ENCODE results near the gene UNC93A.
"Not testable (repeated sequence)": the region's sequence is repeated elsewhere in the genome, so short reads cannot be mapped to it uniquely, and the experiment has no call there.

Gene UNC93A

DNA sequence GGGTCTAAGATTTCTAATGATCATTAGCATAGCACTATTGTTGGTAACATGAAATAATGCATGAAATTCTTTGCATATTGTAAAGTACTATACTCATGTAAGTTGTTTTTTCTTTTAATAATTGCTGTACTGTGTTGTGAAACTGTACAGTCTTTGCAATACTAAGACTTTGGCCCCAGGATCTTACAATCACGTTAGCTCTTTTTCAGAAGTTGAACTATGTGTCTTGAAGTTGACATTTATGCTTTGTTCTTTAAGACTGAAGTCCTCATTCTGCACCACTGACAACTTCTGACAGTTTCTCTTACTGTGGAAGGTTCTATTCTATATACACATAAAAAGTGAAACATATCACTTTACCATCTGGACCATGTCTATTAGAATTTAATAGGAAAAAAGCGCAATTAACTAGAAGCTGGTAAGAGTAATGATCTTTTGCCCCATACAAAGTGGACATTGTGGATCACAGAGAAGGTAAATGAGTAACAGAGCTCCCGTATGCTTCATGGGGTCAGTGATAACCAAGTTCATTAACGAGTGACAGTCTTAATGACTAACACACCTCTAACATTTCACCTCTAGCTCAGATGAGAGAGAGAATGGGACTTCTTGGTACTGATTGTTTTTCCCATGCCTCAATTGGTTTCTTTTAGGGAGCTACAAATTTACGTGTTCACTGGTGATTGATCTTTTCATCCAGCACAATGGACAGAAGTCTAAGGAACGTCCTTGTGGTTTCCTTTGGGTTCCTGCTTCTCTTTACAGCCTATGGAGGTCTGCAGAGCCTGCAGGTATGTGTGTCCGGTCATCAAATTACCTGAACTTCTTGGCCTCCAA, at the start of gene UNC93A:
TSS of gene UNC93A (plus strand) at position 530 of the 837 bp plus-strand sequence. CDS start at position 705, 175 bp downstream.
- DNase-seq: no peak

DNA sequence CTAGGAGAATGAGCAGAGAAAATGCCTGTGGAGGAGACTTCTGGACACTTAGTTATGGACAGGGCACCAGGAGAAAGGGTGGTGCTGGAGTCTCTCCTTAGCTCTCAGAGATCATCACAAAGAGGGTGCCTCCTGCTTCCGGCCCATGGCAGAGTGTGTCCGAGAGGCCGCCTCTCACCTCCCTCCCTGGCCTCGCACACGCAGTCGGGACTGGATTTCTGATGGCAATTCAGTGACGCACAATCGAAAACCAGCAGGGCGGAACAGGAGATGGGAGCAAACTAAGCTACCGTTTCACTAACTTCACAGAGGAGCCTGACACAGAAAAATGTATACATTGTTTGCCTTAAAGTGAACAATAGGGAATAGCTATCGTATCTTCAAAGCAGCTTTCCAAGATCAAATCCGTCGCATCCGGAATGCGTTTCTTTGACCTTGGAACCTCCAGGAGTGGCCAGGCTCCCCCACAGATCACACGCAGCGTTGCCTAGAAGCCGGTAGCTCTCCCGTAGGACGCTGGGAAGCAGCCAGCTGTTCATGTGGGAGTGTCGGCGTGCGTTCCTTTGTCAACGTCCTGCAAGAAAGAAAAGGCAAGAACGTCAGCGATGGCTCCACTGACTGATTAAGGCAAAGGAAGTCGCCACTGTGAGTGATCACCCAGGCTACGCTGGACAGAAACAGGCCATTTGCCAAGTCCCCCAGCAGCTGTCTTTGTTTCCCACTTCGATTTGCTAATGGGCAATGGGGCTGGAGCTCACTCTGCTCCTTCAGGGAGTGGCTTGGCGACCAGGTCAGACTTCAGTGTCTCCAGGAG, 49.6 kb upstream of the UNC93A start:
- not testable (repeated sequence) for DNase-seq

DNA sequence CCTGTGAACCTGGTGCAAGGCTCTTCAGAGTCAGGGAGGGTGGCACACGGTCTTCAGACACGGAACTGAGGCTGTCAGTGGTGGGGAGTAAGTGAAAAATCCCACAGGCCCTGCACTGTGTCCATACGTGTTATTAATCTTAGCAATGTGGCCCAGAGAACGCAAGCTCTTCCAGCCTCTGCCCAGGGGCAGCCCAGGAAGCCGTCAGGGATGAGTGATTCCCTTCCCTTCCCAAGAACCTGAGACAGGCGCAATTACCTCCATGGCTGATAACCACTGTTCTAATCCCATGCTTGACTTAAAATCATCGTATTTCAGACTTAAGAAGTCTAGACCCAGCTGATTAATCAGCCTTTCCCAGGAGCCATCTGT, 49.0 kb upstream of the UNC93A start:
- DNase-seq: not testable (repeated sequence)

DNA sequence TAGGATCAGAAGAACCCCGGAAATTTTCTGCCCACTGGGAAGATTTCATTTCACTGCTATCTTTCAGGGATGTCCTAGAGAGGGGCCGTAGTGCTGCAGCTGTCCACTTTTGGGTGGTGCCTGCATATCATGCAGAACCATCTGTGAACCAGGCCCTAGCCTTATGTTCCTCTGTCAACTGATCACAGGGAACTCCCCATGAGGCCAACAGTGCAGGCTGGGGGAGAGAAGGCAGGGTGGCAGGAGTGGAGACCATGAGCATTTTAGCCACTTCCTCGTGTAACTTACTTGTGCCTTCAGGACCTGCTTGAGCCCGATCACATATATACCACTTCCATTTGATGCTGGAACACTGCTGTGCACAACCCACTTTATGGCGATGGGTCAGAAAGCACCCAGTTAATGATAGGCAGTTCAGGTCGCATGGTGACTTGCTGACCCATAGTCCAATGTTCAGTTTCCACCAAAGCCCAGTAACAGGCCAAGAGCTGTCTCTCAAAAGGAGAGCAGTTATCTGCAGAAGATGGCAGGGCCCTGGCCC, 48.5 kb upstream of the UNC93A start:
- DNase-seq: not testable (repeated sequence)

DNA sequence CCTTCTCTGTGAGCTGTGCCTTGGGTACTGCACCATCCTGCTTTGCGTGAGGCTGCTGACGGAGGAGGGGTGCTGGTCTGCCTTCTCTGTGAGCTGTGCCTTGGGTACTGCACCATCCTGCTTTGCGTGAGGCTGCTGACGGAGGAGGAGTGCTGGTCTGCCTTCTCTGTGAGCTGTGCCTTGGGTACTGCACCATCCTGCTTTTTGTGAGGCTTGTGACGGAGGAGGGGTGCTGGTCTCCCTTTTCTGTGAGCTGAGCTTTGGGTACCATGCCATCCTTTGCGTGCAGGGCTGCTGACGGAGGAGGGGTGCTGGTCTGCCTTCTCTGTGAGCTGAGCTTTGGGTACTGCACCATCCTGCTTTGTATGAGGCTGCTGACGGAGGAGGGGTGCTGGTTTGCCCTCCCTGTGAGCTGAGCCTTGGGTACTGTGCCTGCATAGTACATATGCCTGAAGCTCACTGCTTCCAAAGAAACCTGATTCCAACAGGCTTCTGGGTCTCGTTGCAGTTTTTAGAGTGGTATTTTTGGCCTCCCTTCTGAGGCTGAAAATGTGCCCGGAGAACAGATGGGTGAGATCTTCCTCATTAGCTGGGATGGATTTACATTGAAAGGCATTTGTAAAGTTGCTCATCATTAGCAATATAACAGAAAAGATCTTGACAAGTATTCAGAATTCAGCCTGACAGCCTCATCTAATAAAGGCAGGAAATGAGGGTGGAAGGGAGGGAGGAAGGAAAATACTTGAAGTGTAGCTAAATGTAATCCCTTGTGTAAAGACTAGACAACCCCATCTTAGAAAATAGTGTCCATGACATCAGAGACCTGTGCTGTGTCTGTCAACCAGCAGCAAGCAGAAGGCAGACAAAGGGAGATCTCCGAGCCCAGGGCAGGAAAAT, 46.8 kb upstream of the UNC93A start:
- DNase-seq: no peak

DNA sequence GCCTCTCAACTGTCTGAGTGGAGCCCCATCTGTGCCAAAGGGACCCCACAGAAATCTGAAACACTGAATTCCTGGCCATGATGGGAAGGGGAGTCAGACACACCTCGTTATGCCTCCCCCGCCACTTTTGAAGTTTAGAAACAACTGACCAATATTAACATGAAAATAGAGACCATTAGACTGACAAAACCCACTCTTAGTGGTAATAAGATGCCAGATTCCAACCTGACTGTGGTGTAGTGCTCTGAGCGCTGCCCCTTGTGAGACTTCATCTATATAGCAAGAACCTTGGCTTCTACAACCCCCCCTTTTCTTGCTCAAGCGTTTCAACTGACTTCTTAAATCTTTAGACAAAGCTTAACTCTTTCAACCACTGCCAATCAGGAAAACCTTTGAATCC, 46.1 kb upstream of the UNC93A start:
- DNase-seq: no peak

DNA sequence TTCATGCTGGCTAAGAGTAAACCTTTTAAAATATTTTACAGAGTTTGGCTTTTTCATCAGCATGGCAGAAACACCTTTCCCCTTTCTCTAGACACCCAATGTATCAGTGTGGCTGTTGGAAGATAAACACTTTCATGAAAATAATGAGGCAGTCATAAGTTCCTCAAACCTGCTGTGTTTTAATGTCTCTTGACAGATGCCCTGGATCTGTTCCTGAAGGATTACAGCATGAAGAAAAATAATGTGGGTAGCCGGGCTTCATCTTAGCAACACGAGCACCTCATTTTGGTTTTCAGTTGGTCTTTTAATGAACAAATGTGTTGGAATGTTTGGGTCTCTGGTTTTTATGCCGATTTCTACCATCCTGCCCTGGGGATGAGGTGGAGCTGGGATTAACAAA, 45.5 kb upstream of the UNC93A start:
- no peak for DNase-seq

DNA sequence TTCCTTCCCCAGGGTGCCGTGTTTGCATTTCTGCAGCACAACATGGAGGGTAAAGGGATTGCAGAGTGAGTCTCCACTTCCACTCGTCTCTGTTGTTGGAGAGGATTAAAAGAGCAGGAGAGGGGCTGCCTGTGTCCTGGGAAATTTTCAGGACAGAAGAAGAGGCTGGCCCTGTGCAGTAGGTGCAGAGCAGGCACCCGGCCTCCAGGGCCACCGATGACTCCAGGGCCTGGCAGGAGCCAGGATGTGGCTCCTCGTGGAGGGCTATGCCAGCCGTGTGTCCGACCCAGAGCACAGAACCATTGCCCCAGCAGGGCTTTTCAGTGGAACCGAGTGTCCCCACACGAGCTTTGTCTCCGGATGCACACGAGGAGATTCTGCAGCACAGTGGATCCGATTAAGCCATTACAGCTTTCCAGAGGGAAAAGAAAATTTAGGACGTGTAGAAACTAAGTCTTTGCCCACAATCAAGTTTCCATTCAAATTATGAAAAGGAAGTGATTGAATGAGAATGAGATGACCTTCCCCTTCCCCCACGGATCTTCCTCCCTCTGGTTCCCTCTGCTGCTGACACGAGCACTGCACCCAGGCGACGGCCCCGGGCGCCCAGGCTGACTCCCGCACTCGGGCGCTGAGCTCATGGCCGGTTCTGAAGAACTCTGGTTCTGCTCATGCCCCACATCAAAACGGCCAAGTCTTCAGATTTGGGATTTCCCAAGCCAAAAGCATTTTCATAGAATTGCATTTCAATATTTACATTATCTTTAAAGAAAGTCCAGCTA, 43.1 kb upstream of the UNC93A start:
- DNase-seq: no peak

DNA sequence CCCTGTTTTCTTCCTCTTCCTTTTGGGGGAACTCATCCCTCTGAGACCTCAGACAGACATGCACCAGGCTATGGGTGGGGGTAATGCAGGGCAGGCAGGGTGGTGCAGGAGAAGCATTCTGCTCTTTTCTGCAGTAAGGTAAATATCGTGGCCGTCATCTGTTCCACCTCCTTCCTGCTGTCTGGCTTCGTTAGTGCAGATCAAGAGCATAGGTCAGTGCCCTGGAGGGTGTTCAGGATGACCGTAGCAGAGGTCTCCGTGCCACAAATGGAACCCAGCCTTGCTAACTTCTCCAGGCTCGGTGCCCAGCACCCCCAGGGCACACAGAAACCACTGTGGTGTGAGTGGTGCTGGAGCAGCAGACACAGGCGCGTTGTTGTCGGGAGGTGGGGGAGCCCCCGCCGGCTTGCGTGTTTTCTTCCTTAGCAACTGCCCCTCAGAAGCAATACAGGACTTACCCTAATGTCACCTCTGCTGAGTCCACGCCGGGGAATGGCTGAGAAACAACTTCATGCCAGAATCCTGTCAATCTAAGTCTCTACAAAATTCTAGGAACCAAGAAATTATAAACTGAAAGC, 42.1 kb upstream of the UNC93A start:
- not testable (repeated sequence) for DNase-seq

DNA sequence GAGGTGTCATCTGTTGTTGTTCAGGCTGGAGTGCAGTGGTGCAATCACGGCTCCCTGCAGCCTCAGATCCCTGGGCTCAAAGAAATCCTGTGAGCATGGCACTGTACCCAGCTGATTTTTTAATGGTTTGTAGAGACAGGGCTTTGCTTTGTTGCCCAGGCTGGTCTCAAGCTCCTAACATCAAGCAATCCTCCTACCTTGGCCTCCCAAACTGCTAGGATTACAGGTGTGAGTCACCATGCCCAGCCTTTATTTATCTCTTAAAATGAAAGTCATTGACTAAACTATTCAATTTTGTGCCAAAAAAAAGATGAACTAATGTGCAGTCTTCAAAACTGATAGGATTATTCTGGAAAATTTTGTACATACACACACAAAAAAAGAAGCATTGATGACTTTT, 38.8 kb upstream of the UNC93A start:
- DNase-seq: no peak

DNA sequence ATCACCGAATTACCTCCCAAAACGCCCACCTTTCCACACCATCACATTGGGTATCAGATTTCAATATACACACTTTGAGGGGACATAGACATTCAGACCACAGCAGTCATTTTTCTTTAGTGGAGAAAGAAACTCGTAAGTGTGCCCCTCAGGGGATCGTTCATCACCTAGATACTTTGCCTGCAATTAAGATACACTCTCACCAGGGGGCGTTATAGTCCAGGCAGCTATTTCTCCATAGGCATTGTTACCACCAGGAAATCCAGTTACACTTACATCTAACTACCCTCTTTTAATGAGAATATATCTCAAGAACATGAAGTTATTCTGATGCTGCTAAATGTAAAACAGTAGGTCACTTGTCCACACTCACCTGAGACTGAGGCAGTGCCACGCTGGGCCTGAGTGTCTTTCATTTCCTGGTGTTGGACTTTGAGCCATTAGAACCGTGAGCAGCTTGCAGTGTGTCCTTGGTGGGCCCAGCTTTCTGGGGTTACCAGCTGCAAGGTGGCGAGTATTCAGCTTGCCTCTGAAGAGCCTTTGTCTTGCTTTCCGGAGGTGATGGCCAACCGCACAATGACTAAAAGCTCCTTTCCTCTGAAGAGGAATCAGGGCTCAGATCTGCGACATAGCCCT, 35.1 kb upstream of the UNC93A start:
- no peak for DNase-seq

DNA sequence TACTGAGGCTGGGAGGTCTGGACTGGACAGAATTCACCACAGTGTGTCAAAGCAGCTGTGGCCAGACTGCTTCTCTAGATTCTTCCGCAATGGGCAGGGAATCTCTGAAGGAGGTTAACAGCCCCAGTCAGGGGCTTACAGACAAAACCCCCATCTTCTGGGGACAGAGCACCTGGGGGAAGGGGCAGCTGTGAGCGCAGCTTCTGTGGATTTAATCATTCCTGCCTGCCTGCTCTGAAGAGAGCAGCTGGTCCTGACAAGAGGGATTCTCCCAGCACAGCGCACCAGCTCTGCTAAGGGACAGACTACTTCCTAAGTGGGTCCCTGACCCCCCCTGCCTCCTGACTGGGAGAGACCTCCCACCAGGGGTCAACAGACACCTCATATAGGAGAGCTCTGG, 32.5 kb upstream of the UNC93A start:
- no peak for DNase-seq

DNA sequence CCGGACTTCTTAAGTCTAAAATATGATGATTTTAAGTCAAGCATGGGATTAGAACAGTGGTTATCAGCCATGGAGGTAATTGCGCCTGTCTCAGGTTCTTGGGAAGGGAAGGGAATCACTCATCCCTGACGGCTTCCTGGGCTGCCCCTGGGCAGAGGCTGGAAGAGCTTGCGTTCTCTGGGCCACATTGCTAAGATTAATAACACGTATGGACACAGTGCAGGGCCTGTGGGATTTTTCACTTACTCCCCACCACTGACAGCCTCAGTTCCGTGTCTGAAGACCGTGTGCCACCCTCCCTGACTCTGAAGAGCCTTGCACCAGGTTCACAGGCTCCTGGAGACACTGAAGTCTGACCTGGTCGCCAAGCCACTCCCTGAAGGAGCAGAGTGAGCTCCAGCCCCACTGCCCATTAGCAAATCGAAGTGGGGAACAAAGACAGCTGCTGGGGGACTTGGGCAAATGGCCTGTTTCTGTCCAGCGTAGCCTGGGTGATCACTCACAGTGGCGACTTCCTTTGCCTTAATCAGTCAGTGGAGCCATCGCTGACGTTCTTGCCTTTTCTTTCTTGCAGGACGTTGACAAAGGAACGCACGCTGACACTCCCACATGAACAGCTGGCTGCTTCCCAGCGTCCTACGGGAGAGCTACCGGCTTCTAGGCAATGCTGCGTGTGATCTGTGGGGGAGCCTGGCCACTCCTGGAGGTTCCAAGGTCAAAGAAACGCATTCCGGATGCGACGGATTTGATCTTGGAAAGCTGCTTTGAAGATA, 24.9 kb upstream of the UNC93A start:
- not testable (repeated sequence) for DNase-seq

DNA sequence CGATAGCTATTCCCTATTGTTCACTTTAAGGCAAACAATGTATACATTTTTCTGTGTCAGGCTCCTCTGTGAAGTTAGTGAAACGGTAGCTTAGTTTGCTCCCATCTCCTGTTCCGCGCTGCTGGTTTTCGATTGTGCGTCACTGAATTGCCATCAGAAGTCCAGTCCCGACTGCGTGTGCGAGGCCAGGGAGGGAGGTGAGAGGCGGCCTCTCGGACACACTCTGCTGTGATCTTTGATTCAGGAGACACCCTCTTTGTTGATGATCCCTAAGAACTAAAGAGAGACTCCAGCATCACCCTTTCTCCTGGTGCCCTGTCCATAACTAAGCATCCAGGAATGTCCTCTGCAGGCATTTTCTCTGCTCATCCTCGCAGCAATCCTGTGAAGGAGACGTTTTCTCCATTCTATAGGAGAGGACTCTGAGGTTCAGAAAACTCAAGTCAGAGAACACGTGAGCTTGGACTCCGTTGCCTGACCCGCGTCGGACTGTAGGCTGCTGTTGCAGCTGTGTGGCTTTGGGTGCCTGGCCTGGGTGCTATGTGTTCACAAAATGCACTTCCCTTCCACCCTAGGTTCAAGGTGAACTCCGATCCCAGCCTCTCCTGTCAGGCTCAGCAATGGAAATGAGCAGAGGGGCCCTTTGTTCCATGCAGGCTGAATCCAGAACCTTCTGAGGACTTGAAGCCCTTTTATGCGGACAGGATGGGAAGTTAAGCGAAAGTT, 24.1 kb upstream of the UNC93A start:
- no peak for DNase-seq

DNA sequence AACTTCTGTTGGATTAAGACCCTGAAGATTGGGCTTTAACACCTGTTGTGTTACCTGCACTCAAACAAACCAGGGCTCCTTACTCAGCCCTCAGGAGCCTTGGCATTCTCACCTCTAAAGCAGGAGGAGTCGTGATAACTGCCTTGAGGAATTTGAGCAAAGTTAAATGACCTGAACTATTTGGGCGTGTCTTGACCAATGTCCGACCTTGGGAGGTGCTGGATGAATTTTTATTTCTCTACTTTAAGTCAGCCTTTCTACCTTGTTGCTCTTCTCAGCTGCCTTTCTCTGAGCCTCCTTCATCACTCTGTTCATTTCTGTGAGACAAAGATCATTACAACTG, 23.6 kb upstream of the UNC93A start:
- DNase-seq: not testable (repeated sequence)

DNA sequence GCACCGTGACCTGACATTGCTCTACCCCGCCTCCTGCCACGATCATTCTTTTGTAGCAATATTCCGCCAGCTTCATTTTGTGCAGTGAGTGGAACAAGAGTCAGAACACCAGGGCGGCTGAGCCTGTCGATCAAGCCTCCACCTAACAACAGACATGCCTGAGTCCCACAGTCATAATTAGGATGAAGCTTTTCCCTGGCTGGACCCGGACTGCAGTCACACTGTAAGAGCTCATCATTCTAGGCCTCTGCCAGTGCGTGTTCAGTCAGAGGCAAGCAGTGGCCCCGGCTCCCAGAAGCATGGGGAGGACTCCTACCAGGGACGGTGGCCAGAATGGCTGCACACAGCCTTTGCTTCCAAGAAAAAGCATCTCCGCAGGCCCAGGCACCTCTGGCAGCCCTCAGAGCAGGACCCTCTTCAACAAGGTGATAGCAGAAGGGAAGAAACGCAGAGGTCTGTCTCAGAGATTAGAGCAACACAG, 23.2 kb upstream of the UNC93A start:
- DNase-seq: no peak

DNA sequence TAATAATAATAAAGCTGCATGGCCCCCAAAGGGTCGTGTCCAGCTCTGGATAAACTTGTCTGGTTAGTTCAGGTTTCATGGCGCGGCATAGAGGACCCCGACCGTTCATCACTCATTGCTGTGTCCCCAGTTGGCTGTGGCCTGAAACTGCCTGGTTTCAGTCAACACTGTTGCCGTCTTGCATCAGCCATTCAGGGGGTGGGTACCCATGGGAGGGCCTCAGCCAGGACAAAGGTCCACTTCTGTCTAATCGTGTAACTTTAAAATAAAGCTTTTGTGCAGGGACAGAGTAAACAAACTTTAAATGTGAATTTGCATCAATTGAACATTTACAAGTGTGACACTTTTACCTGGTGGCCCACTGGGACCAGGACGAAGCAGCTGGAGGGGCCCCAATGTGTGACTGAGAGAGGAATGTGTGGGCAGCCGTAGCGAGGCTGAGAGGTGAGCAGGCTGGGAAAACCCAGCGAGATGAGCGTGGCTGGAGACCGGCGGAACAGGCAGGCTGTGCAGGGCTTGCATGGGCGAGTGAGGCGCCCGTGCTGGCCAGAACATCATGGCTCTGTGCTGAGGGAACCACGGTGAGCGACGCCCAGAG, 22.3 kb upstream of the UNC93A start:
- no peak for DNase-seq

DNA sequence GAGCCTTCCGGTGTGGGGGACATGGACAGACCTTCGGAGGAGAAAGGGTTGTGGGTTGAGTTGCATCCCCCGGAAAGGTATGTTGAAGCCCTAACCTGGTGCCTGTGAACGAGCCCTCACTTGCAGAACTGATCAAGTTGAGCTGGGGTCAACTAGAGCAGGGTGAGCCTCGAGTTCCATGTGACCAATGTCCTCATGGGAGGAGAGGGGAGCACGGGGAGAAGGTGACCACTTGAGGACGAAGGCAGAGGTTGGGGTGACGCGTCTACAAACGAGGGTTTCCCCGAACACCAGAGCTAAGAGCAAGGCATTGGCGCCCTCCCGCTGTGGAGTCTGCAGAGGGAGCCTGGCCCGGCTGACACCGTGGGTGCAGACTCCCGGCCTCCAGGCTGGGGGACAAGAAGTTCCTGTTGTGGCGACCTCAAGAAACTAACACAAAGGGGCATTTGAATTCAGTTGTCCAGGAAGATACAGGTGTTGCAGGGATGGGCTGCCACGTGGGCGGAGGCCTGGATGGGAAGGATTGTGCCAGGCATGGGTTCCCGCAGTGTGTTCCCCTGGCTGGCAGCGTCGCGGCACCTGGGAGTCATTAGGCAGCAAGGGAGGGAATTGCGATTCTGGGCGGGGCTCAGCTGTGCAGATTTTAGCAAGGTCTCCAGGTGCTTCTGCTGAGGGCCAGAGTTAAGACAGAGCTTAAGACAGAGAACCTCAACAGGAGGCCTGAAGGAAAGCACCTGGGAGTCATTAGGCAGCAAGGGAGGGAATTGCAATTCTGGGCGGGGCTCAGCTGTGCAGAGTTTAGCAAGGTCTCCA, 20.4 kb upstream of the UNC93A start:
- no peak for DNase-seq
